NB4 (cell line): ENCODE measurements around the gene KLF2.

ENCODE experiments used
- MYC ChIP-seq: IDR thresholded peaks from 2 replicates; pipeline ENCODE4 v1.6.1; 2011; ENCODE audit warnings: low read depth, low read length
- POLR2A ChIP-seq: IDR thresholded peaks from 2 replicates; pipeline ENCODE4 v1.6.1; 2011; ENCODE audit warnings: mild to moderate bottlenecking; ENCODE audit not compliant: insufficient read length; ENCODE audit errors: extremely low read depth
- TF ChIP-seq, protein P1 (sequence below): IDR thresholded peaks from one replicate; pipeline ENCODE4 v1.5.1; 2012; ENCODE audit warnings: low read depth, low read length
- TF ChIP-seq, protein P2 (sequence below): IDR thresholded peaks from 2 replicates; pipeline ENCODE4 v1.6.1; 2011; ENCODE audit warnings: low read depth, low read length

DNA sequence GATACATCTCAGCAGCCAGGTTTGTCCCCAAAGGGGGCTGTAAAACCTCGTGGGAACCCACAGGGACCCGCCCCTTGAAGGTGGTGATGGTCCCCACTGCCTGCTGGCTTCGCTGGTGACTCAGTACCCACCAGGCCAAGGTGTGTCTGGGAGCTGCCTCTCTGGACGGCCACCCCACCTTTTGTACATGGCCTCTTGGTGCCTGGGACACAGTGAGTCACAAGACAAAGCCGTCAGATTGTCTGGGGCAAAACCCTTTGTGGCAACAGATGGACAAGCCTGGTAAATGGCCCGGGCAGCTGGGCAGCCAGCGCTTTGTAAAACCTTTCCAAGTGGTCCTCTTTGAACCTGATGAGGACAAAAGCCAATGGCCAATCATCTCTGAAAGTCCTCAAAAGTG is 27.9 kb upstream of the KLF2 start:
- TF ChIP-seq, protein P1, sequence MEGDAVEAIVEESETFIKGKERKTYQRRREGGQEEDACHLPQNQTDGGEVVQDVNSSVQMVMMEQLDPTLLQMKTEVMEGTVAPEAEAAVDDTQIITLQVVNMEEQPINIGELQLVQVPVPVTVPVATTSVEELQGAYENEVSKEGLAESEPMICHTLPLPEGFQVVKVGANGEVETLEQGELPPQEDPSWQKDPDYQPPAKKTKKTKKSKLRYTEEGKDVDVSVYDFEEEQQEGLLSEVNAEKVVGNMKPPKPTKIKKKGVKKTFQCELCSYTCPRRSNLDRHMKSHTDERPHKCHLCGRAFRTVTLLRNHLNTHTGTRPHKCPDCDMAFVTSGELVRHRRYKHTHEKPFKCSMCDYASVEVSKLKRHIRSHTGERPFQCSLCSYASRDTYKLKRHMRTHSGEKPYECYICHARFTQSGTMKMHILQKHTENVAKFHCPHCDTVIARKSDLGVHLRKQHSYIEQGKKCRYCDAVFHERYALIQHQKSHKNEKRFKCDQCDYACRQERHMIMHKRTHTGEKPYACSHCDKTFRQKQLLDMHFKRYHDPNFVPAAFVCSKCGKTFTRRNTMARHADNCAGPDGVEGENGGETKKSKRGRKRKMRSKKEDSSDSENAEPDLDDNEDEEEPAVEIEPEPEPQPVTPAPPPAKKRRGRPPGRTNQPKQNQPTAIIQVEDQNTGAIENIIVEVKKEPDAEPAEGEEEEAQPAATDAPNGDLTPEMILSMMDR: no peak
- no peak for TF ChIP-seq POLR2A
- no peak for TF ChIP-seq MYC
- TF ChIP-seq, protein P2, sequence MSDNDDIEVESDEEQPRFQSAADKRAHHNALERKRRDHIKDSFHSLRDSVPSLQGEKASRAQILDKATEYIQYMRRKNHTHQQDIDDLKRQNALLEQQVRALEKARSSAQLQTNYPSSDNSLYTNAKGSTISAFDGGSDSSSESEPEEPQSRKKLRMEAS: no peak
